Measurements from ENCODE around the gene SEC31A. TPM values are rescaled to one million over a fixed set of nuclear protein-coding genes. Genes with fewer than 3 reads are reported as not detected.
A peak's percentile ranks its signal among the peaks of the same experiment; 100 is the strongest.
"Not testable (repeated sequence)": the region's sequence is repeated elsewhere in the genome, so short reads cannot be mapped to it uniquely, and the experiment has no call there.

Gene SEC31A
- total and polyA plus RNA-seq, 7 donors: 77.7 to 120 (median 103) TPM

DNA sequence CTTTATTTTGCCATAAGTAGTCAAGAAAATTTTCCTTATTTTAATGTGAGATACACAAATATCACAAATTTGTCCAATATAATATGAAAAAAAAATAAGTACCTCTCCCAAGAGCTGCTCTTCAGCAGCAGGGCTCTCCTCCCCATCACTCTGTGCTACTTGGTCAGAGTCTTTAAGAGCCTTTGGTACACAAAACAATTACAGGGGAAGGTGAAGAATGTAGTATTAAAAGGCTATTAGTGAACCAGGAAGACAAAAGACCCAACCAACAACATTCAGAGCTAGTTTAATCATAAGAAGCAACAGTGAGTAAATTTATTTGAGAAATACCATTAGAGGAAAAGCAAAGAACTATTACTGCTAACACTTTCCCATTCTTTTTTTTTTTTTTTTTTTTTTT is 29.4 kb downstream of the SEC31A start:
- intact Hi-C loops (cut with DNase I): no loop called here
- TF ChIP-seq, protein P1, sequence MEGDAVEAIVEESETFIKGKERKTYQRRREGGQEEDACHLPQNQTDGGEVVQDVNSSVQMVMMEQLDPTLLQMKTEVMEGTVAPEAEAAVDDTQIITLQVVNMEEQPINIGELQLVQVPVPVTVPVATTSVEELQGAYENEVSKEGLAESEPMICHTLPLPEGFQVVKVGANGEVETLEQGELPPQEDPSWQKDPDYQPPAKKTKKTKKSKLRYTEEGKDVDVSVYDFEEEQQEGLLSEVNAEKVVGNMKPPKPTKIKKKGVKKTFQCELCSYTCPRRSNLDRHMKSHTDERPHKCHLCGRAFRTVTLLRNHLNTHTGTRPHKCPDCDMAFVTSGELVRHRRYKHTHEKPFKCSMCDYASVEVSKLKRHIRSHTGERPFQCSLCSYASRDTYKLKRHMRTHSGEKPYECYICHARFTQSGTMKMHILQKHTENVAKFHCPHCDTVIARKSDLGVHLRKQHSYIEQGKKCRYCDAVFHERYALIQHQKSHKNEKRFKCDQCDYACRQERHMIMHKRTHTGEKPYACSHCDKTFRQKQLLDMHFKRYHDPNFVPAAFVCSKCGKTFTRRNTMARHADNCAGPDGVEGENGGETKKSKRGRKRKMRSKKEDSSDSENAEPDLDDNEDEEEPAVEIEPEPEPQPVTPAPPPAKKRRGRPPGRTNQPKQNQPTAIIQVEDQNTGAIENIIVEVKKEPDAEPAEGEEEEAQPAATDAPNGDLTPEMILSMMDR (IDR thresholded peaks at IDR 0.05): no peak
- H3K36me3 ChIP-seq (ENCODE audit: insufficient read depth in 1 of 2, low read depth in 1 of 2): peaks cover 0 to 91% of the 10 kb centered on the region in 2 donors

DNA sequence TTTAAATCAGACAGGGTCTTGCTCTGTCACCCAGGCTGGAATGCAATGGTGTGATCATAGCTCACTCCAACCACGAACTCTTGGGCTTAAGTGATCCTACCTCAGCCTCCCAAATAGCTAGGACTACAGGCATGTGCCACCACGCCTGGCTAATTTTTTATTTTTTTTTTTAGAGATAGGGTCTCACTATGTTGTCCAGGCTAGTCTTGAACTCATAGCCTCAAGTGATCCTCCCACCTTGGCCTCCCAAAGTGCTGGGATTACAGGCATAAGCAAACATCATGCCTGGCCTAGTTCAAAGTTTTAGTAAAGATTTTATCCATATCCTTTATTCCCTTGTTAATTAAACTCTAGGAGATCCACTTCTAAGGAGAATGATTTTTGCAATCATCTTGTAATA is 30.5 kb downstream of the SEC31A start:
- DNase-seq; intact Hi-C loops (cut with DNase I); H3K27ac ChIP-seq; ATAC-seq; H3K27me3 ChIP-seq (ENCODE audit: insufficient read depth in 3 of 3, low read length in 2 of 3); H3K4me3 ChIP-seq; H3K4me1 ChIP-seq; H3K9me3 ChIP-seq: not testable (repeated sequence)
- peaks cover 0 to 91% of the 10 kb centered on the region in 2 donors for H3K36me3 ChIP-seq (ENCODE audit: insufficient read depth in 1 of 2, low read depth in 1 of 2)
- 94 to 100% (median 98%) methylated on average over 2 of the region's 2 CpGs for WGBS, 3 donors

More for the DNA sequence above, 29.4 kb downstream of the SEC31A start:
- Histone ChIP-seq H3K9me3 (no peaks in the 10 kb centered on the region), H3K4me1 (no peaks in the 10 kb centered on the region), H3K27me3 (ENCODE audit: insufficient read depth in 3 of 3, low read length in 2 of 3) (no peaks in the 10 kb centered on the region), H3K4me3 (no peak overlapping the region), H3K27ac (no peak overlapping the region)
- ATAC-seq (no peak), DNase-seq (no peak)

DNA sequence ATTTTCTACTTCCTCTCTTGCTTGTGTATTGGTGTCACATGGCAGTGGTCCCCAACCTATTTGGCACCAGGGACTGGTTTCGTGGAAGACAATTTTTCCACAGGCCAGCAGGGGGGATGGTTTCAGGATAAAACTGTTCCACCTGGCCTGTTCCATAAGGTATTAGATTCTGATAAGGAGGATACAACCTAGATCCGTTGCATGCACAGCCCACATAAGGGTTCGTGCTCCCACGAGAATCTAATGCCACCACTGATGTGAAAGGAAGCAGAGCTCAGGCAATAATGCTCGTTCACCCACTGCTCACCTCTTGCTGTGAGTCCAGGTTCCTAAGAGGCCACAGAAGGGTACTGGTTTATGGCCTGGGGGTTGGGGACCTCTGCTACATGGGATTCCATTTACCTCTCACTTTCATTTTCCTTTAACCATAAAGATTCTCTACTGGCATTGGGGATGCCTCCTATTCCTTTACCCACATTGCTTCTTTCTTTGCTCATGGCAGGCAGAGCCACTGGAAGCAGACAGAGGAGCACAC is 38.1 kb downstream of the SEC31A start:
- peaks cover 5 to 100% of the 10 kb centered on the region in 2 donors for H3K36me3 ChIP-seq (ENCODE audit: insufficient read depth in 1 of 2, low read depth in 1 of 2)
- H3K9me3 ChIP-seq: no peaks in the 10 kb centered on the region
- intact Hi-C loops (cut with DNase I): no loop called here
- H3K4me3 ChIP-seq: no peak overlapping the region
- H3K27ac ChIP-seq: no peak overlapping the region
- WGBS, 3 donors: 66 to 68% (median 68%) methylated on average over 5 of the region's 5 CpGs
- H3K4me1 ChIP-seq: no peaks in the 10 kb centered on the region
- DNase-seq (no peak), ATAC-seq (peak in 2 of 4 donors; percentile 35 to 36)
- TF ChIP-seq, protein P1 (IDR thresholded peaks at IDR 0.05): no peak
- no peaks in the 10 kb centered on the region for H3K27me3 ChIP-seq (ENCODE audit: insufficient read depth in 3 of 3, low read length in 2 of 3)

DNA sequence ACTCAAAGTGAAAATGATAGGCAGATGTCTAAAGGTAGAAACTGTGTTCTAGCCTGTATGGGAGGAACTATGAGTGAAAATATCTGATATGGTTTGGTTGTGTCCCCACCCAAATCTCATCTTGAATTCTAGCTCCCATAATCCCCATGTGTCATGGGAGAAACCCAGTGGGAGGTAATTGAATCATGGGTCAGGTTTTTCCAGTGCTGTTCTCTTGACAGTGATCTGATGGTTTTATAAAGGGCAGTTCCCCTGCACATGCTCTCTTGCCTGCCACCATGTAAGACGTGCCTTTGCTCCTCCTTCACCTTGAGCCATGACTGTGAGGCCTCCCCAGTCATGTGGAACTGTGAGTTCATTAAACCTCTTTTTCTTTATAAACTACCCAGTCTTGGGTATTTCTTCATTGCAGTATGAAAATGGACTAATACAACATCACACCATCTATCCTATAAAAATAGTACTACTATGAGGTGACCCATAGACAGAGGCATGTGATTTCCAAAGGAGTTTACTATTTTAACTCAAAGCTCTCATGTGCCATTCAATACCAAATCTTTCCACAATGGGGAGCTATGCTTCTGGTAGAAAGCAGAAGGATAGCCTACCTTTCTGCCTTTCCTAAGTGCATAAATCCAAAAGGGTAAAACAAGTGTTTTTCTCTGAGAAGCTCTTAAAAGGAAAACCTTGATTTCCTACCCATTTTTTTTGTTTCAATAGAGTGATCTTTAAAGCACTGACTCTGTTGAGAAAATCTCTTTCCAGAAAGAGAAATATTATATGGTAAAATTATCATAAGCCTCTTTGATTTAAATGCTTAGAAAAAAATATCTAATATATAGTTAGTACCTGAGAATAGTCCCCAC is 38.8 kb downstream of the SEC31A start:
- peak in 3 of 4 donors; percentile 72 to 86 (median 82) for ATAC-seq
- H3K27me3 ChIP-seq (ENCODE audit: insufficient read depth in 3 of 3, low read length in 2 of 3): no peaks in the 10 kb centered on the region
- peaks cover 8 to 100% of the 10 kb centered on the region in 2 donors for H3K36me3 ChIP-seq (ENCODE audit: insufficient read depth in 1 of 2, low read depth in 1 of 2)
- H3K9me3 ChIP-seq: no peaks in the 10 kb centered on the region
- no peak overlapping the region for H3K4me3 ChIP-seq
- H3K27ac ChIP-seq: no peak overlapping the region
- intact Hi-C loops (cut with DNase I): no loop called here
- WGBS, 3 donors: 53 to 88% (median 69%) methylated on average over 1 of the region's 1 CpG
- TF ChIP-seq, protein P1 (IDR thresholded peaks at IDR 0.05): peak; percentile 42
- DNase-seq: no peak
- no peaks in the 10 kb centered on the region for H3K4me1 ChIP-seq

DNA sequence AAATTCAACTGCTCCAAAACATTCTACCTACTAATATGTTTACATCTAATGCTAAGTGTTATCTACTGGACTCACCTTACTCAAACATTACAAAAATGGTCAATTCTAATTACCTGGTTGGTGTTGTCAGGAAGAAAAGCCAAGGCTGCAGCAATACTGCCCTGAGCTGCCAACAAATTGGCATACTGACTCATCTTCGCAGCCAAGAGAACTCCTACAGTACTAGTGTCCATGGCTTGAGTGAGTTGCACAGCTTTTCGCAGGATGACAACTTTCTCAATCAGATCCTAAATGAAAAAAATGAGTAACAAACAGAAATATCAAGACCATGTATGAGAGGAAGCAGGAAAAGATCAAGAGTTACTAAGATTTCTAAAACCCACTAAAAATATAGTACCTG is 39.6 kb downstream of the SEC31A start:
- H3K27ac ChIP-seq: no peak overlapping the region
- 90 to 97% (median 94%) methylated on average over 2 of the region's 2 CpGs for WGBS, 3 donors
- H3K4me1 ChIP-seq: no peaks in the 10 kb centered on the region
- ATAC-seq (no peak), DNase-seq (no peak)
- H3K36me3 ChIP-seq (ENCODE audit: insufficient read depth in 1 of 2, low read depth in 1 of 2): peaks cover 8 to 100% of the 10 kb centered on the region in 2 donors
- no peak overlapping the region for H3K4me3 ChIP-seq
- intact Hi-C loops (cut with DNase I): no loop called here
- H3K9me3 ChIP-seq: no peaks in the 10 kb centered on the region
- TF ChIP-seq, protein P1 (IDR thresholded peaks at IDR 0.05): no peak
- no peaks in the 10 kb centered on the region for H3K27me3 ChIP-seq (ENCODE audit: insufficient read depth in 3 of 3, low read length in 2 of 3)
